ENCODE measurements around the gene COL19A1.

COL19A1 gene

DNA sequence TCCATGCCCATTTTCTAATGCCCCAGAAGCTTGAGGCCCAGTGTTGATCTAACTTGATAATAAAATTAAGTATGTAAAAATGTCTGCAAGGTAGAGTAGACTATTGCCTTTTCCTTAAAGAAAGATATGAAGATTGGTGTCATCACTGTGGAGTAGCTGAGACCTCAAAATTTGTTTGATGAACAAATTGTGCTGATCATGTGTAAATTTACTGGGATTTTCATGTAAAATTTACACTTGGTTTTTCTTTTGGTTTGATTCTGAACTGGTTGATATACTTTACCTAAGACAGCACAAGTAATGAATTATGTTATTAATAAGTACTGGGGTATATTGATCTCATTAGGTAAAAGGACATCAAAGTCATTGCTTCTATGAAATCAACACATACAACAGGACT lies 207.3 kb downstream of the COL19A1 start:
- H3K4me3 ChIP-seq (ENCODE audit: low read depth, low read length) = no peak overlapping the region
- TF ChIP-seq, protein P1, sequence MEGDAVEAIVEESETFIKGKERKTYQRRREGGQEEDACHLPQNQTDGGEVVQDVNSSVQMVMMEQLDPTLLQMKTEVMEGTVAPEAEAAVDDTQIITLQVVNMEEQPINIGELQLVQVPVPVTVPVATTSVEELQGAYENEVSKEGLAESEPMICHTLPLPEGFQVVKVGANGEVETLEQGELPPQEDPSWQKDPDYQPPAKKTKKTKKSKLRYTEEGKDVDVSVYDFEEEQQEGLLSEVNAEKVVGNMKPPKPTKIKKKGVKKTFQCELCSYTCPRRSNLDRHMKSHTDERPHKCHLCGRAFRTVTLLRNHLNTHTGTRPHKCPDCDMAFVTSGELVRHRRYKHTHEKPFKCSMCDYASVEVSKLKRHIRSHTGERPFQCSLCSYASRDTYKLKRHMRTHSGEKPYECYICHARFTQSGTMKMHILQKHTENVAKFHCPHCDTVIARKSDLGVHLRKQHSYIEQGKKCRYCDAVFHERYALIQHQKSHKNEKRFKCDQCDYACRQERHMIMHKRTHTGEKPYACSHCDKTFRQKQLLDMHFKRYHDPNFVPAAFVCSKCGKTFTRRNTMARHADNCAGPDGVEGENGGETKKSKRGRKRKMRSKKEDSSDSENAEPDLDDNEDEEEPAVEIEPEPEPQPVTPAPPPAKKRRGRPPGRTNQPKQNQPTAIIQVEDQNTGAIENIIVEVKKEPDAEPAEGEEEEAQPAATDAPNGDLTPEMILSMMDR (IDR thresholded peaks at IDR 0.05; ENCODE audit: control insufficient read depth, extremely low read depth, insufficient read depth) = no peak
- DNase-seq (ENCODE audit: low read depth) = no peak

DNA sequence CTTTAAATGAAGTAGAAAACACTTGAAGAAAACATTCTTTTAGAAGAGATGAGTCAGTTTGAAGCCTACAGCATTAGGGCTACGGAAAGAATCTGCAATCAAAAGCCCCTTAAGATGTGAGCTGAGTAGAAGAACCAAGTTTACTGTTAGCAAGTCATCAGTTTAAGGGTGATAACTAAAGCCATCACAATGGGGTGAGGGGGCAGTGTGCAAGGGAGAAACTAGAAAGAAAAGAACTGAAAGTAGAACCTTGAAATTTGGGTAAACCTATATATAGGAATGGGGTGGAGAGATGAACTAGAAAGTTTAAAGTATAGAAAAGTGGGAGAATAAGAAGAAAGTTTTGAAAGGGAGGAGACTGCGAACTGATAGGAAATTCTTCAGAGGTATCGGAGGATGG lies 212.9 kb downstream of the COL19A1 start:
- DNase-seq (ENCODE audit: low read depth) = no peak
- TF ChIP-seq, protein P1 (IDR thresholded peaks at IDR 0.05; ENCODE audit: control insufficient read depth, extremely low read depth, insufficient read depth) = no peak

DNA sequence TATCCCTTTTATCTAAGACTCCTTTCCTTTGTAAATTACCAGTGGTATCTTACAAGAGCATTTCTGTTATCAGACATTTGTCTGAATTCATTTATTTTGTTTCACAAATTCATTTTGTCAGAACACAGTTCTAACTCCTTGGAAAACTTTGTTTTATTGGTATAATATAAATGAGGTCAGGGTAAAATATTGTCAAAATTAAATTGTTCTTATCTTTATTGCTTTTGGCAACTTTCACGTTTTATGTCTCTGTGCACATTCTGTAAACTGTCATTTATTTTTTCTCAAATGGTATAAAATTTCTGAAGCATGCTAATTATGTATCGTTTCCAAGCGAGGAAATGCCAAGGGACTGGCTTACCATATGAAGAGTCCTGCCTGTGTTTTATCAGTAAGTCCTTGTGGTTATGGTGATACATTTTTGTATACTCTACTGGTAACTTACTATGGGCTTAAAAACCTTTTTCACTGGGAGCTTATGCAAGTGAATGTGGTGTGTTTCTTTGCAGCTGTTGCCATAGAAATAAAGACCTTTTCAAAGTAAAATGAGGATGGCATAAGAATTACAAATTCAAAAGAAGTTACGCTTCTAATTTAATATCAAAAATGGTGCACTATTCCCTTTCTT lies 214.2 kb downstream of the COL19A1 start:
- H3K4me3 ChIP-seq (ENCODE audit: low read depth, low read length) = no peak overlapping the region
- TF ChIP-seq, protein P1 (IDR thresholded peaks at IDR 0.05; ENCODE audit: control insufficient read depth, extremely low read depth, insufficient read depth) = no peak
- DNase-seq (ENCODE audit: low read depth) = no peak

More for the DNA sequence above, 212.9 kb downstream of the COL19A1 start:
- H3K4me3 ChIP-seq (ENCODE audit: low read depth, low read length) = no peak overlapping the region

DNA sequence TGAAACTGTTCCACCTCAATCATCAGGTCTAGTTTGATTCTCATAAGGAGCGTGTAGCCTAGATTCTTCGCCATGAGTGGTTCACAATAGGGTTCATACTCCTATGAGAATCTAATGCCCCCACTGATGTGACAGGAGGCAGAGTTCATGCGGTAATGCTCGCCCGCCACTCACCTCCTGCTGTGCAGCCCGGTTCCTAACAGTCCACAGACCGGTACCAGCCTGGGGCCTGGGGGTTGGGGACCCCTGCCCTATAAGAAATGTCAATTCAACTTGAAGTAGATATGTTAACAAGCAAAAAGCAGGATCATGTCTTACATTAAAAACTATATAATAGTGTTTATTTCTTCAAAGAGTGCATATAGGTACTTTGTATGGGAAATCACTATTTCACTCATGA lies 216.5 kb downstream of the COL19A1 start:
- TF ChIP-seq, protein P1 (IDR thresholded peaks at IDR 0.05; ENCODE audit: control insufficient read depth, extremely low read depth, insufficient read depth) = no peak
- DNase-seq (ENCODE audit: low read depth) = no peak
- H3K4me3 ChIP-seq (ENCODE audit: low read depth, low read length) = no peak overlapping the region

DNA sequence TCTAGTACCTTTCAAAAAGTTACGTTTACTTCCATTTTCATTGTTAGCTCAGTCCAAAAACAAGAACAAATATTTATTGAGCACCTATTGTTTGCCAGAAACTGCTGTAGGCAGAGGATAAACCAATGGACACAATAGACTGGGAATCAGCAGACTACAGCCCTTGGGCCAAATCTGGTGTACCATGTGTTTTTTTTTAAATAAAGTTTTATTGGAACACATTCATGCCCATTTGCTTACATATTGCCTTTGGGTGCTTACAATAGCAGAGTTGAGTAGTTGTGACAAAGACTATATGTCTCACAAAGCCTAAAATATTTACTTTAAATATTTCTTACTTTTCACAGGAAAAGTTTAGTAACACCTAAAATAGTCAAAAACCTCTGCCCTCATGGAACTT lies 220.4 kb downstream of the COL19A1 start:
- H3K4me3 ChIP-seq (ENCODE audit: low read depth, low read length) = no peak overlapping the region
- TF ChIP-seq, protein P1 (IDR thresholded peaks at IDR 0.05; ENCODE audit: control insufficient read depth, extremely low read depth, insufficient read depth) = no peak
- no peak for DNase-seq (ENCODE audit: low read depth)

DNA sequence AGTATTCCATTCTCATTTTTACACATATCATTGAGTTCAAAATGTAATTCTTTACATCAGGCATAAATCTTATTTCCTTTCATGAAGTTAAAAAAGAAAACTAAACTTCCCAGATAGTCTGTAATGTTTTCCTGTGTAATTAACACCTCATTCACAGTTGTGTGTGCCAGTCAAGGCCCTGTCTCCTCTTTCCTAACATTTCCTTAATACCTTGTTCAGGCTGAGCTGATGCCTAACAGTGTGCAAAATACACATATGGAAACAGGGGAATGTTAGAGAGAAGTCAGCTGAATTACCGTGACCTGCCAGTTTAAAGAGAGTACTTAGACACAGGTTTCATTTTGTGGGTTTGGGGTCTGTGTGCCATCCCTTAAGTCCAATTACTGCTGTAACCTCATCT lies 227.8 kb downstream of the COL19A1 start:
- DNase-seq (ENCODE audit: low read depth) = no peak
- TF ChIP-seq, protein P1 (IDR thresholded peaks at IDR 0.05; ENCODE audit: control insufficient read depth, extremely low read depth, insufficient read depth) = no peak

DNA sequence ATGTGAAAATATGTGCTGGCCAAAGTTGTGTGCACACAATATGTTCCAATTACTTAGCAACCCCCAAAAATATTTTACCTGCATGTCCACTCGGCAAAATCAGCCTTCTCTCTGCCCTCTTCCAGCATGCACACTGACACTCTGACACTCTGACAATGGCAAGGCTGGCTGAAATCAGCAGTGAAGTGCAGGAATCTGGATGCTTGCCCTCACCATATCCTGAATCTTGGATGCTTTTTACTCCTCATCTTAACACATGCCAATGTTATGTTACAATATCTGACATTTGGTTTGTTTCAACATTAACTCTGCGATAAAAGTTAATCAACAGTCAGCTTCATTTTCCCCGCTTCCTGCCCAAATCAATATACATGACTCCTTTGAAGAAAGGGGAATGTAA lies 233.4 kb downstream of the COL19A1 start:
- H3K4me3 ChIP-seq (ENCODE audit: low read depth, low read length) = no peak overlapping the region
- TF ChIP-seq, protein P1 (IDR thresholded peaks at IDR 0.05; ENCODE audit: control insufficient read depth, extremely low read depth, insufficient read depth) = no peak
- DNase-seq (ENCODE audit: low read depth) = no peak

More for the DNA sequence above, 227.8 kb downstream of the COL19A1 start:
- H3K4me3 ChIP-seq (ENCODE audit: low read depth, low read length) = no peak overlapping the region
